A549 (cell line): ENCODE measurements around the gene CHRNB1.

Source experiments
- CEBPB ChIP-seq, 2 experiments: fragments of >200 bp in 1 of 2; sonication (Bioruptor Twin) in 1 of 2; formaldehyde crosslinking in 1 of 2; IDR thresholded peaks; 2 replicates each; pipeline ENCODE4 v1.6.1; 2012 to 2016
- CTCF ChIP-seq: fragments of >200 bp; sonication (Bioruptor Twin); formaldehyde crosslinking; IDR thresholded peaks from 3 replicates; pipeline ENCODE4 v1.5.1; 2016
- EP300 ChIP-seq, 2 experiments: fragments of >200 bp; sonication (Bioruptor Twin); formaldehyde crosslinking; IDR thresholded peaks; 2 replicates in 1 of 2; 3 replicates in 1 of 2; pipeline ENCODE4 v1.6.1; 2016 to 2017
- PHF8 ChIP-seq: fragments of 200-600 bp; sonication (generic); IDR thresholded peaks from 2 replicates; pipeline ENCODE4 v1.6.1; 2016; ENCODE audit warnings: low read depth, mild to moderate bottlenecking, antibody characterized with exemption, moderate library complexity, borderline replicate concordance
- POLR2A ChIP-seq: IDR thresholded peaks from 2 replicates; pipeline ENCODE4 v1.6.1; 2012; ENCODE audit warnings: mild to moderate bottlenecking, low read length
- POLR2AphosphoS2 ChIP-seq: conservative IDR thresholded peaks from 2 replicates; pipeline ENCODE4 v1.6.1; 2012; ENCODE audit warnings: low read length, improper control_type of control experiment, inconsistent platforms
- RFX5 ChIP-seq: fragments of 450-650 bp; IDR thresholded peaks from 2 replicates; pipeline ENCODE4 v1.7.1; 2014; ENCODE audit warnings: antibody characterized with exemption, mild to moderate bottlenecking, moderate library complexity
- ZC3H11A ChIP-seq: fragments of 450-650 bp; IDR thresholded peaks from 2 replicates; pipeline ENCODE4 v1.6.1; 2014; ENCODE audit warnings: antibody characterized with exemption, mild to moderate bottlenecking

GRCh38 chr17:7503521-7503920 lies 58.7 kb downstream of the CHRNB1 start:
- TF ChIP-seq EP300 (IDR thresholded peaks at IDR 0.05) (no peak), POLR2A (no peak), RFX5 (no peak), POLR2AphosphoS2 (no peak), CTCF (no peak), ZC3H11A (no peak), CEBPB (IDR thresholded peaks at IDR 0.05) (no peak), PHF8 (no peak)
